IMR-90 (cell line): ENCODE data around the gene NCKAP5. TPM values are rescaled to one million over a fixed set of nuclear protein-coding genes. Genes with fewer than 3 reads are reported as not detected.

Experiments used
- ATAC-seq: fragments of 200-7000 bp; cut with Tn5 transposase; 2 replicates; pipeline ENCODE4 v1.9.1; 2020; ENCODE audit warnings: low read depth, mild to moderate bottlenecking, moderate library complexity
- BruUV-seq: library from RNA; stranded (reverse); fragments of 400-500 nt; replicated peaks from 2 replicates; lab custom pipeline; 2021; lab: Mats Ljungman, UMichigan
- CTCF ChIA-PET: fragments of 300-600 bp; formaldehyde crosslinking; extraction: SDS; loops from one replicate; lab custom pipeline; 2021; ENCODE audit warnings: antibody characterized with exemption; lab: Yijun Ruan, JAX
- POLR2A ChIA-PET: fragments of 300-600 bp; sonication (Branson Sonifier 250); formaldehyde crosslinking; loops from one replicate; lab custom pipeline; 2022; ENCODE audit warnings: antibody characterized with exemption; ENCODE audit not compliant: unreplicated experiment; lab: Charles Lee
- DNase-seq: peaks from one replicate; pipeline ENCODE4 v3.0.0; 2013
- H2AFZ ChIP-seq: replicated peaks from 2 replicates; pipeline ENCODE3; 2013; ENCODE audit warnings: low read length, mild to moderate bottlenecking; ENCODE audit not compliant: poor library complexity
- H2AK5ac ChIP-seq: 2 replicates; pipeline ENCODE4 v1.6.1; 2013; ENCODE audit warnings: low read depth, low read length, inconsistent platforms
- H2AK9ac ChIP-seq: replicated peaks from 2 replicates; pipeline ENCODE3; 2013; ENCODE audit warnings: mild to moderate bottlenecking, low read depth, low read length, moderate library complexity; ENCODE audit not compliant: poor library complexity
- H2BK120ac ChIP-seq: 2 replicates; pipeline ENCODE4 v1.6.1; 2013; ENCODE audit warnings: low read depth, low read length, inconsistent platforms
- H2BK15ac ChIP-seq: 3 replicates; pipeline ENCODE4 v1.6.1; 2013; ENCODE audit warnings: low read depth, low read length, inconsistent platforms
- H2BK20ac ChIP-seq: 2 replicates; pipeline ENCODE4 v1.6.1; 2013; ENCODE audit warnings: low read depth, mild to moderate bottlenecking, inconsistent platforms, low read length, moderate library complexity
- H2BK5ac ChIP-seq: 2 replicates; pipeline ENCODE4 v1.6.1; 2013; ENCODE audit warnings: mild to moderate bottlenecking, low read depth, low read length, inconsistent platforms; ENCODE audit not compliant: poor library complexity, severe bottlenecking
- H3K14ac ChIP-seq: replicated peaks from 2 replicates; pipeline ENCODE4 v1.6.1; 2013; ENCODE audit warnings: low read depth, low read length, inconsistent platforms
- H3K18ac ChIP-seq: 2 replicates; pipeline ENCODE4 v1.6.1; 2013; ENCODE audit warnings: low read depth, low read length, control low read depth
- H3K23ac ChIP-seq: 2 replicates; pipeline ENCODE4 v1.6.1; 2013; ENCODE audit warnings: low read depth, low read length, inconsistent platforms
- H3K27ac ChIP-seq: 2 replicates; pipeline ENCODE4 v1.5.1; 2013; ENCODE audit warnings: mild to moderate bottlenecking, control low read depth, low read length; ENCODE audit not compliant: insufficient read depth
- H3K27me3 ChIP-seq: 2 replicates; pipeline ENCODE4 v1.6.1; 2013; ENCODE audit warnings: low read length; ENCODE audit not compliant: control insufficient read depth, insufficient read depth
- H3K36me3 ChIP-seq: 2 replicates; pipeline ENCODE4 v1.6.1; 2013; ENCODE audit warnings: low read length, mixed read lengths; ENCODE audit not compliant: control insufficient read depth, insufficient read depth
- H3K4ac ChIP-seq: 2 replicates; pipeline ENCODE4 v1.6.1; 2013; ENCODE audit warnings: low read depth, low read length, inconsistent platforms
- H3K4me1 ChIP-seq: 2 replicates; pipeline ENCODE4 v1.6.1; 2013; ENCODE audit warnings: low read length, mixed read lengths; ENCODE audit not compliant: control insufficient read depth, insufficient read depth
- H3K4me2 ChIP-seq: 2 replicates; pipeline ENCODE4 v1.6.1; 2013; ENCODE audit warnings: low read depth, mild to moderate bottlenecking, control low read depth, low read length, moderate library complexity
- H3K4me3 ChIP-seq: 2 replicates; pipeline ENCODE4 v1.5.1; 2013; ENCODE audit warnings: low read depth, mild to moderate bottlenecking, control low read depth, low read length, moderate library complexity; ENCODE audit not compliant: insufficient read depth
- H3K56ac ChIP-seq: 2 replicates; pipeline ENCODE4 v1.6.1; 2013; ENCODE audit warnings: low read length, inconsistent platforms; ENCODE audit not compliant: insufficient read depth; ENCODE audit errors: extremely low read depth
- H3K79me1 ChIP-seq, 2 experiments: 2 replicates each; pipeline ENCODE4 v1.6.1; 2013; ENCODE audit warnings: low read length in 2 of 2, inconsistent platforms in 1 of 2, low read depth in 1 of 2
- H3K9ac ChIP-seq: 2 replicates; pipeline ENCODE4 v1.6.1; 2013; ENCODE audit warnings: low read depth, low read length, control low read depth
- H3K9me1 ChIP-seq: 2 replicates; pipeline ENCODE4 v1.6.1; 2013; ENCODE audit warnings: low read length, inconsistent platforms; ENCODE audit not compliant: insufficient read depth
- H3K9me3 ChIP-seq: 2 replicates; pipeline ENCODE4 v1.6.1; 2013; ENCODE audit warnings: low read length; ENCODE audit not compliant: control insufficient read depth, insufficient read depth
- H4K20me1 ChIP-seq: 2 replicates; pipeline ENCODE4 v1.6.1; 2013; ENCODE audit warnings: low read length, inconsistent platforms; ENCODE audit not compliant: insufficient read depth
- H4K5ac ChIP-seq: 2 replicates; pipeline ENCODE4 v1.6.1; 2013; ENCODE audit warnings: mild to moderate bottlenecking, low read depth, low read length, control low read depth
- H4K8ac ChIP-seq, 2 experiments: 2 replicates each; pipeline ENCODE4 v1.6.1; 2013; ENCODE audit warnings: low read depth in 2 of 2, low read length in 2 of 2, control low read depth in 1 of 2, inconsistent platforms in 1 of 2
- H4K91ac ChIP-seq: 2 replicates; pipeline ENCODE4 v1.6.1; 2013; ENCODE audit warnings: low read depth, low read length, inconsistent platforms; ENCODE audit not compliant: insufficient read depth
- CTCF ChIP-seq: conservative IDR thresholded peaks from 2 replicates; pipeline ENCODE4 v1.5.1; 2012; ENCODE audit warnings: mild to moderate bottlenecking, low read depth, low read length, improper control_type of control experiment
- FOS ChIP-seq: fragments of 150-350 bp; IDR thresholded peaks from 2 replicates; pipeline ENCODE4 v1.6.1; 2016; ENCODE audit warnings: low read depth, low read length
- MAFK ChIP-seq: IDR thresholded peaks from 2 replicates; pipeline ENCODE4 v1.6.1; 2012; ENCODE audit warnings: low read depth, low read length, improper control_type of control experiment
- MAZ ChIP-seq: IDR thresholded peaks from 2 replicates; pipeline ENCODE4 v1.6.1; 2012; ENCODE audit warnings: low read depth, mild to moderate bottlenecking, low read length, improper control_type of control experiment, moderate library complexity, borderline replicate concordance
- NFE2L2 ChIP-seq: fragments of 150-350 bp; IDR thresholded peaks from 2 replicates; pipeline ENCODE4 v1.6.1; 2016; ENCODE audit warnings: low read depth, mild to moderate bottlenecking, low read length
- POLR2A ChIP-seq: IDR thresholded peaks from 2 replicates; pipeline ENCODE4 v1.6.1; 2012; ENCODE audit warnings: mild to moderate bottlenecking, low read depth, low read length
- RAD21 ChIP-seq: IDR thresholded peaks from 2 replicates; pipeline ENCODE4 v1.6.1; 2012; ENCODE audit warnings: low read length, improper control_type of control experiment
- RCOR1 ChIP-seq: IDR thresholded peaks from 2 replicates; pipeline ENCODE4 v1.6.1; 2012; ENCODE audit warnings: mild to moderate bottlenecking, low read length, improper control_type of control experiment; ENCODE audit not compliant: insufficient replicate concordance
- SMC3 ChIP-seq: fragments of 150-350 bp; IDR thresholded peaks from 2 replicates; pipeline ENCODE4 v1.6.1; 2016; ENCODE audit warnings: low read depth, mild to moderate bottlenecking, antibody characterized with exemption, low read length, moderate library complexity
- WGBS, 2 experiments: methylation state at CpG; one replicate each; pipeline versions ENCODE4 v1.1.5 to v1.1.7; 2013; ENCODE audit warnings: missing lambda C conversion rate in 2 of 2; ENCODE audit not compliant: insufficient read length in 1 of 2; ENCODE audit errors: extremely low coverage in 2 of 2; 5-methylcytosine and 5-hydroxymethylcytosine counted together
- dilution Hi-C: fragments of 300-500 bp; cut with HindIII; formaldehyde crosslinking; loops from one replicate; pipeline ENCODE4 v1.14.3; 2018; ENCODE audit warnings: low sequenced_read_pairs; ENCODE audit not compliant: unreplicated experiment
- in situ Hi-C: fragments of 300-500 bp; cut with MboI; formaldehyde crosslinking; loops from 3 replicates; pipeline ENCODE4 v1.14.3; 2019; ENCODE audit warnings: low sequenced_read_pairs, inconsistent platforms, mixed read lengths
- intact Hi-C: fragments of 100-400 bp; cut with micrococcal nuclease; formaldehyde crosslinking; loops from 2 replicates; pipeline ENCODE4 v1.10.0; 2022
- polyA plus RNA-seq, 3 experiments: library from polyadenylated mRNA; depleted of rRNA; stranded (reverse); fragments of >200 nt; gene quantifications; 2 replicates each; pipeline ENCODE4 v1.2.3, GENCODE V29; 2012; ENCODE audit warnings: low replicate concordance in 1 of 3
- total RNA-seq: library from RNA; depleted of rRNA; stranded (reverse); fragments of >200 nt; gene quantifications from 2 replicates; pipeline ENCODE4 v1.2.3, GENCODE V29; 2012
- TF ChIP-seq, protein P1 (sequence below): fragments of 150-350 bp; IDR thresholded peaks from 2 replicates; pipeline ENCODE4 v1.6.1; 2016; ENCODE audit warnings: low read depth, mild to moderate bottlenecking, low read length, moderate library complexity, borderline replicate concordance

Gene NCKAP5
- total and polyA plus RNA-seq, 2 of the 4 experiments (the other 2 are of a cell fraction): 2.7 to 3.9 TPM

DNA sequence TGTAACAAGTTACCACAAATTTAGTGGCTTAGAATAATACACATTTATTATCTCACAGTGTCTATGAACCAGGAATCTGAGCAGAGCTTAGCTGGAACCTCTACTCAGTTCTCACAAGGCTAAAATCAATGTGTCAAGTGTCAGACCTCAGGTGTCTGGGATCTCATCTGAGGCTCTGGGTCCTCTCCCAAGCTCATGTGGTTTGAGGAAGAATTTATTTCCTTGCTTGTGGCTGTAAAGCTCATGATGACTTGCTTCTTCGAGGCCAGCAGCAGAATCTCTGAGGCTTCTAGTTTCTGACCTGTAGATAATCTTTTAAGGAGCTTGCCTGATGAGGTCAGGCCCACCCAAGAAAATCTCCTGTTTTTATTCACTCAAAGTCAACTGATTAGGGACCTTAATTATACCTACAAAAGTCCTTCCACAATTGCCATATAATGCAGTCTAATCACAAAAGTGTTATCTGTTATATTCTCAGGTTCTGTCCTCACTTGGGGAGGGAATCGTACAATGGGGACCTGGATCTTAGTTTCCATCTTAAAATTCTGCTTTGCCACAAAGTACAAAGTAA, 14.3 kb downstream of the NCKAP5 start:
- Histone ChIP-seq H3K27me3 (no peaks in the 10 kb centered on the region), H3K4me1 (peaks cover 9% of the 10 kb centered on the region), H3K4me3 (no peak overlapping the region), H3K9ac (no peak overlapping the region), H2BK120ac (peak overlapping the region; percentile 44), H3K79me1 (peaks cover 3 to 29% of the 10 kb centered on the region in 2 experiments; a peak in 3 of 4 replicates), H3K36me3 (peaks cover 2% of the 10 kb centered on the region; the same call in 1 of the 2 replicates), H3K14ac (0 out of 2 replicates have a peak overlapping the region, but pooled peaks have one; percentile 37), H3K27ac (no peak overlapping the region), H4K5ac (no peak overlapping the region), H3K4ac (peak overlapping the region; percentile 58; the same call in 1 of the 2 replicates), H2AK9ac (no peak overlapping the region), H2BK5ac (no peak overlapping the region), H3K9me1 (peaks cover 10% of the 10 kb centered on the region; the same call in 1 of the 2 replicates), H2AK5ac (no peak overlapping the region), H3K23ac (no peak overlapping the region), H4K20me1 (no peaks in the 10 kb centered on the region), H3K9me3 (no peaks in the 10 kb centered on the region), H4K8ac (no peak overlapping the region), H3K18ac (peak overlapping the region; percentile 28; the same call in 1 of the 2 replicates), H3K56ac (no peak overlapping the region; the same call in 1 of the 2 replicates), H4K91ac (peak overlapping the region; percentile 46; the same call in 1 of the 2 replicates), H3K4me2 (no peak overlapping the region), H2BK20ac (peak overlapping the region; percentile 50; the same call in 1 of the 2 replicates), H2AFZ (no peak overlapping the region), H2BK15ac (peak overlapping the region; percentile 62; the same call in 1 of the 3 replicates)
- intact Hi-C loops (loop anchor here (2.0 kb wide), 1 partner anchor 287 kb away; no protein-coding TSS in a partner anchor), dilution Hi-C loops (no loop called here), in situ Hi-C loops (loop anchor here (25.0 kb wide), 1 partner anchor 892 kb away; the partner anchor contains the start of gene LYPD1)
- no TSS peak for BruUV-seq
- WGBS, 2 experiments: no CpG with 5 or more reads among the region's 2 CpGs
- DNase-seq (no peak), ATAC-seq (no peak)
- POLR2A ChIA-PET: no interaction called here
- TF ChIP-seq POLR2A (no peak), MAFK (no peak), RAD21 (no peak), RCOR1 (no peak), FOS (no peak), MAZ (no peak), NFE2L2 (no peak), SMC3 (no peak), CTCF (no peak)
- TF ChIP-seq, protein P1, sequence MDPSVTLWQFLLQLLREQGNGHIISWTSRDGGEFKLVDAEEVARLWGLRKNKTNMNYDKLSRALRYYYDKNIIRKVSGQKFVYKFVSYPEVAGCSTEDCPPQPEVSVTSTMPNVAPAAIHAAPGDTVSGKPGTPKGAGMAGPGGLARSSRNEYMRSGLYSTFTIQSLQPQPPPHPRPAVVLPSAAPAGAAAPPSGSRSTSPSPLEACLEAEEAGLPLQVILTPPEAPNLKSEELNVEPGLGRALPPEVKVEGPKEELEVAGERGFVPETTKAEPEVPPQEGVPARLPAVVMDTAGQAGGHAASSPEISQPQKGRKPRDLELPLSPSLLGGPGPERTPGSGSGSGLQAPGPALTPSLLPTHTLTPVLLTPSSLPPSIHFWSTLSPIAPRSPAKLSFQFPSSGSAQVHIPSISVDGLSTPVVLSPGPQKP: no peak
- CTCF ChIA-PET: interaction anchor here (1.3 kb wide), 1 partner anchor 21 kb away, joined by 3 read pairs; no protein-coding TSS in a partner anchor
